Tibial artery (tissue), 4 donors: ENCODE data around the gene BYSL.

ENCODE experiments used
- DNase-seq, 2 donors: peaks; one replicate each; pipeline ENCODE4 v3.0.0-alpha.2; 2019
- H3K27ac ChIP-seq, 2 donors: fragments of 200-600 bp; sonication (generic) in 1 of 2; 1 replicate in 1 of 2; 2 replicates in 1 of 2; pipeline ENCODE4 v1.5.1; 2018 to 2019; ENCODE audit warnings: mild to moderate bottlenecking in 1 of 2
- H3K27me3 ChIP-seq, 2 donors: fragments of 200-600 bp; sonication (generic) in 1 of 2; one replicate each; pipeline versions ENCODE4 v1.5.1 to v1.6.0; 2016 to 2019
- H3K36me3 ChIP-seq, 3 donors: fragments of 200-600 bp; sonication (generic) in 2 of 3; one replicate each; pipeline ENCODE4 v1.5.1; 2016 to 2019; ENCODE audit warnings: mild to moderate bottlenecking in 2 of 3
- H3K4me1 ChIP-seq, 4 donors: fragments of 200-600 bp; sonication (generic) in 2 of 4; 1 replicate in 3 of 4; 2 replicates in 1 of 4; pipeline ENCODE4 v1.5.1; 2016 to 2019
- H3K4me3 ChIP-seq, 2 donors: fragments of 200-600 bp; sonication (generic) in 1 of 2; 1 replicate in 1 of 2; 2 replicates in 1 of 2; pipeline ENCODE4 v1.5.1; 2018 to 2019; ENCODE audit warnings: mild to moderate bottlenecking in 2 of 2
- H3K9me3 ChIP-seq, 3 donors: fragments of 200-600 bp; sonication (generic) in 1 of 3; one replicate each; pipeline ENCODE4 v1.5.1; 2016 to 2019
- CTCF ChIP-seq, 2 experiments: fragments of 200-600 bp in 1 of 2; fragments of 450-650 bp in 1 of 2; IDR thresholded peaks; one replicate each; pipeline ENCODE4 v1.5.1; 2017 to 2019; ENCODE audit warnings: antibody characterized with exemption in 2 of 2, mild to moderate bottlenecking in 1 of 2, moderate library complexity in 1 of 2
- intact Hi-C: fragments of 100-400 bp; cut with DNase I; formaldehyde crosslinking; loops from one replicate; pipeline ENCODE4 v1.15.0; 2023; ENCODE audit warnings: low total_unique reads

The BYSL gene

GRCh38 chr6:41975276-41975675, 54.0 kb downstream of the BYSL start:
- H3K27ac ChIP-seq = no peak overlapping the region
- no peaks in the 10 kb centered on the region for H3K4me1 ChIP-seq
- H3K9me3 ChIP-seq = no peaks in the 10 kb centered on the region
- intact Hi-C loops = no loop called here
- no peaks in the 10 kb centered on the region for H3K36me3 ChIP-seq
- no peaks in the 10 kb centered on the region for H3K27me3 ChIP-seq
- H3K4me3 ChIP-seq = no peak overlapping the region
- TF ChIP-seq CTCF (IDR thresholded peaks at IDR 0.05) = no peak
- DNase-seq = no peak

- Histone ChIP-seq H3K4me1 (no peaks in the 10 kb centered on the region), H3K27me3 (no peaks in the 10 kb centered on the region), H3K27ac (no peak overlapping the region), H3K36me3 (no peaks in the 10 kb centered on the region), H3K9me3 (no peaks in the 10 kb centered on the region), H3K4me3 (no peak overlapping the region)
- TF ChIP-seq CTCF (IDR thresholded peaks at IDR 0.05) = no peak
- intact Hi-C loops = no loop called here
- no peak for DNase-seq
Measured at GRCh38 chr6:41976794-41977484, 55.6 kb downstream of the BYSL start.
